ENCODE data around the gene RMP24.

The RMP24 gene

GRCh38 chr18:35934891-35935290 is 37.6 kb upstream of the RMP24 start:
- DNase-seq (ENCODE audit: low read depth in 1 of 2, low spot score in 1 of 2) = no peak
- Histone ChIP-seq H3K9me3 (ENCODE audit: low read depth) (no peaks in the 10 kb centered on the region), H3K36me3 (no peaks in the 10 kb centered on the region), H3K27me3 (no peaks in the 10 kb centered on the region), H3K4me1 (ENCODE audit: low read depth) (no peaks in the 10 kb centered on the region), H3K27ac (no peak overlapping the region), H3K4me3 (no peak overlapping the region)
- TF ChIP-seq CTCF (IDR thresholded peaks at IDR 0.05; ENCODE audit: low read depth, low read length) = no peak

- TF ChIP-seq CTCF (IDR thresholded peaks at IDR 0.05; ENCODE audit: low read depth, low read length) = no peak
- no peak overlapping the region for H3K4me3 ChIP-seq
- H3K4me1 ChIP-seq (ENCODE audit: low read depth) = no peaks in the 10 kb centered on the region
- no peak for DNase-seq (ENCODE audit: low read depth in 1 of 2, low spot score in 1 of 2)
- H3K9me3 ChIP-seq (ENCODE audit: low read depth) = no peaks in the 10 kb centered on the region
- H3K36me3 ChIP-seq = no peaks in the 10 kb centered on the region
- H3K27me3 ChIP-seq = no peaks in the 10 kb centered on the region
- no peak overlapping the region for H3K27ac ChIP-seq
Observed at GRCh38 chr18:35935805-35936204, 36.7 kb upstream of the RMP24 start.

GRCh38 chr18:35936951-35937350 is 35.5 kb upstream of the RMP24 start:
- Histone ChIP-seq H3K9me3 (ENCODE audit: low read depth) (no peaks in the 10 kb centered on the region), H3K4me1 (ENCODE audit: low read depth) (no peaks in the 10 kb centered on the region), H3K27me3 (no peaks in the 10 kb centered on the region), H3K27ac (no peak overlapping the region), H3K4me3 (no peak overlapping the region), H3K36me3 (no peaks in the 10 kb centered on the region)
- DNase-seq (ENCODE audit: low read depth in 1 of 2, low spot score in 1 of 2) = peak in 1 of 2 donors; percentile 36
- TF ChIP-seq CTCF (IDR thresholded peaks at IDR 0.05; ENCODE audit: low read depth, low read length) = no peak

GRCh38 chr18:35938158-35938557 is 34.3 kb upstream of the RMP24 start:
- Histone ChIP-seq H3K27me3 (no peaks in the 10 kb centered on the region), H3K4me3 (no peak overlapping the region), H3K27ac (no peak overlapping the region), H3K36me3 (no peaks in the 10 kb centered on the region), H3K4me1 (ENCODE audit: low read depth) (no peaks in the 10 kb centered on the region), H3K9me3 (ENCODE audit: low read depth) (no peaks in the 10 kb centered on the region)
- no peak for TF ChIP-seq CTCF (IDR thresholded peaks at IDR 0.05; ENCODE audit: low read depth, low read length)
- DNase-seq (ENCODE audit: low read depth in 1 of 2, low spot score in 1 of 2) = peak in 1 of 2 donors; percentile 31

- no peaks in the 10 kb centered on the region for H3K27me3 ChIP-seq
- no peaks in the 10 kb centered on the region for H3K9me3 ChIP-seq (ENCODE audit: low read depth)
- H3K36me3 ChIP-seq = no peaks in the 10 kb centered on the region
- H3K4me1 ChIP-seq (ENCODE audit: low read depth) = no peaks in the 10 kb centered on the region
- no peak overlapping the region for H3K4me3 ChIP-seq
- no peak for TF ChIP-seq CTCF (IDR thresholded peaks at IDR 0.05; ENCODE audit: low read depth, low read length)
- no peak overlapping the region for H3K27ac ChIP-seq
- peak in 1 of 2 donors; percentile 19 for DNase-seq (ENCODE audit: low read depth in 1 of 2, low spot score in 1 of 2)
Observed at GRCh38 chr18:35938562-35938961, 33.9 kb upstream of the RMP24 start.

- Histone ChIP-seq H3K9me3 (ENCODE audit: low read depth) (no peaks in the 10 kb centered on the region), H3K27me3 (no peaks in the 10 kb centered on the region), H3K4me3 (no peak overlapping the region), H3K4me1 (ENCODE audit: low read depth) (no peaks in the 10 kb centered on the region), H3K27ac (no peak overlapping the region), H3K36me3 (no peaks in the 10 kb centered on the region)
- TF ChIP-seq CTCF (IDR thresholded peaks at IDR 0.05; ENCODE audit: low read depth, low read length) = peak; percentile 49
- DNase-seq (ENCODE audit: low read depth in 1 of 2, low spot score in 1 of 2) = peak; percentile 35 to 46
Observed at GRCh38 chr18:35939138-35939537, 33.3 kb upstream of the RMP24 start.

Data from cardiac muscle cell (in vitro differentiated cells and primary cell).